Glomerular endothelial cell (primary cell): ENCODE measurements around the gene SLF1. TPM values are rescaled to one million over a fixed set of nuclear protein-coding genes. Genes with fewer than 3 reads are reported as not detected.

ENCODE experiments used
- DNase-seq: peaks from one replicate; pipeline ENCODE4 v3.0.0-alpha.2; 2011; ENCODE audit warnings: low read depth, low spot score; ENCODE audit errors: extremely low read depth
- total RNA-seq: library from RNA; depleted of rRNA; stranded (reverse); fragments of >200 nt; gene quantifications from 2 replicates; pipeline ENCODE4 v1.2.3, GENCODE V29; 2015

Gene SLF1
- total RNA-seq, 1 donor from 2014 or later: 6.4 TPM

GRCh38 chr5:94660506-94660905 is 42.0 kb downstream of the SLF1 start:
- DNase-seq: no peak

DNA sequence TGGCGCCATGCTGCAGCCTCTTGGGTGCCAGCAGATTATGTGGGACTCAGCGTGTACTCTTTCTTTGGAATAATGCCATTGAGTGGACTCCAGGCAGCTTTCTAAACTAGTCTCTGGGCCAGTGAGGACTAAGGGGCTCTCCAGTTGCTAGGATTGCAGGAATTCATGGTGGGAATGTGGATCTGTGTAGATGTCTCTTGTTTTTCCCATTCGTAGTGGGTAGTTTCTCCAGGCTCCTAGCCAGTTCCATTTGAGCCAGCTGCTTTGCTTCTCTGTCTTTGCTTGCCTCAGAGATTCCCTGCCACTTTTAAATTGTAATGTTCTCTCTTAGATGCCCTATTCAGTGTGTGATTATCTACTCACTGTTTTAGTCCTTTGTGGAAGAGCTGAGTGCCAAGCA is 42.6 kb downstream of the SLF1 start:
- DNase-seq: no peak

DNA sequence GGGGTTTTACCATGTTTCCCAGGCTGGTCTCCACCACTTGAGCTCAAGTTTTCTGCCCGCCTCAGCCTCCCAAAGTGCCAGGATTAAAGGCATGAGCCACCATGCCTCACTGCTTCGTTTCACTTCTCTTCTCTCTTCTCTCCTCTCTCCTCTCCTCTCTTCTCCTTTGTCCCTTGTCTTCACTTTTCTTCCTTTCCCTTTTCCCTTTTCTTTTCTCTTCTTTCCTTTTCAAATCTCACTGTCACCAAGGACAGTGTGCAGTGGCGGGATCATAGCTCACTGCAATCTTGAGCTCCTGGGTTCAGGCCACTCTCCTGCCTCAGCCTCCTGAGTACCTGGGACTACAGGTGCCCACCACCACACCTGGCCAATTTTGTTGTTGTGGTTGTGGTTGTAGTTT is 49.5 kb downstream of the SLF1 start:
- no peak for DNase-seq

- no peak for DNase-seq
Measured at GRCh38 chr5:94670726-94671125, 52.3 kb downstream of the SLF1 start.

GRCh38 chr5:94672746-94673145 is 54.3 kb downstream of the SLF1 start:
- DNase-seq: no peak

DNA sequence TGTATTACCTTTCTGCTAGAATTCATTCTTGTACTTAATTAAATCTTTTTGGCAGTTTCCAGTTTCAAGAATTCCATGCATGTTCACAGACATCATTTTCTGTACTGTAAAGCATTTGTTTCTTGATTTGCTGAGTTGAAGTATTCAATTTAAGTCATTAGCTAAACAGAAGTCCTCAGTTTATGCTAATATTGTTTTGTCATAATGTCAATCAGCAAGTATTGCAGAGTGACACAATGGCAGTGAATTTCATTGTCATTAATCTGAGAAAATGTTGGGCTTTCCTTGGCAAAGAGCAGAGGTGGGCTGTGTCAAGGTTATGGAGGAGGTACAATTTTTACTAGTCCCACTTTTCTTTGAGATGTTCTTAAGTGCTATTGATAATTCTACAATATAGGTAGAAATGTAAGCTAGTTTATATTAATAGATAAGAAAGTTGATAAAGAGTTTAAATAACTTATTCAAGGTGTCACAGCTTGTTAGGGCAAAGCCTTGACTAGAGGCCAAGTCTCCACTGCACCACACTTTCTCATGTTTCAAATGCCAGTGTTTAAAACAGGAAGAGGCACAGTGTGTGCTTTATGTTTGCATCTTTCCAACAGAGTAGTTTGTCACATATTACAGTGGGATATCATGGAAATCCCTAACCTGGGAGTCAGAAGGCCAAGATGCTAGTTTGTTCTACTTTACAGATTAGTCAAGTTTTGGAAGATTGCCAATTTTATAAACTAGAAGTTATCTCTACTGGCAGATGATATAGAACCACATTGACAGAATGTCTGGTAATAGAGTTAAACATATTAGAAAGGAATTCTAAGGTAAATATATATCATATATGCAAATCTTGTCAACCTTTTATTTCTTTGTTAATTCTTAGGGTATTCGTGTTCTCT is 56.3 kb downstream of the SLF1 start:
- no peak for DNase-seq

DNA sequence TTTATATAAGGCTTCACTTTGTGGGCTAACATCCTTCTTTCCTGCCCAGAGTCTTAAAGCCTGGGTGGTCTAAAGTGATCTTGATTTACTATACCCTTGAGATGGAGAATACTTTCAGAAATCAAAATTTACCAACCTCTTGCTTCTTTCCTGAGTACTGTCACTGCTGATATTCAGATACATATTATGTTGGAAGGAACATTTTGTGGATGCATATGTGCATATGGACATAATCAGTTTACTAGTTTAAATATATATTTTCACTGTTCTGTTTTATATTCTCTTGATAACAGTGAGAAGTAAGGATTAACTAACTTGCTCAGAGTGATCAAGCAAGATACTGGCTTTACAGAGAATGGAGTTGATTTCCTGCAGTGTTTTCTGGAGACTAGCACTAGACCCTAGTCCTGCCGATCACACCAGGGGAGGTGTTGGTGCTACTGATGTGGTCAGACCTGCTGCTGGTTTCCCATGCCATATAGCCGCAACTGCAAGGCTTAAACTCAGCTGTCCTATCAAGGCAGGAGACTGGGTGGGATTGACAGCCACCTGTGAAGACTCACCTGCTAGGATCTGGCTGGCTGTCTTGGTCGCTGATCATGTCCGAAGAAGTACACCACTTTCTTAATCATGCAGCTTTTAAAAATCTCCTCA is 57.6 kb downstream of the SLF1 start:
- DNase-seq: no peak

DNA sequence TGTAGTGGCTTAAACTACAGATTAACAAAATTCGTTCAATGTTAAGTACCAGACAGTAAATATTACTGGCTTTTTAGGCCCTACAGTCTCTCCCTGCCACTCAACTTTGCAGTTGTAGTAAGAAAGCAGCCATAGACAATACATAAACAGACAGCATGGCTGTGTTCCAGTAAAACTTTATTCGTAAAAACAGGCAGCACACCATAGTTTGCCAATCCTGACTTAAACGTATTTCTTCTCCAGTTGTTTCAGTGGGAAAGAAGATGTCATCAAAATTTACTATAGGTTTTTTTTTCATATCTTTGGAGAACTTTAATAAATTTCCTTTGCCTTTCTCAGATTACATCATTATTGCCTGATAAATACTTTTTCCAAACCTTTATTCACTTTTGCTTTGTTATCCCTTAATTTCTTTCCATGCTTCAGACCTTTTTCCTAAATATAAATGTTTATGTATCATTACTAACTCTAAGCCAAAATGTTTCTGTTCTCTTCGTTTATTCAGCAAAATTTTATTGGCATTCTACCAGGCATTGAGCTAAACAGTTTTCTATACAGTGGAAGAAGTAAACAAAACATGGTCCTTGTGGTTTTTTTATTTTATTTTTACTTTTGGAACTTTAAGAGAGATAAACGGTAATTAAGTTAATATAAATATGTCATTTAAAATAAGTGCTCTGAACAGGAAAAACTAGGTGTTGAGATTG is 64.5 kb downstream of the SLF1 start:
- no peak for DNase-seq

GRCh38 chr5:94689908-94690307 is 71.4 kb downstream of the SLF1 start:
- DNase-seq: no peak

DNA sequence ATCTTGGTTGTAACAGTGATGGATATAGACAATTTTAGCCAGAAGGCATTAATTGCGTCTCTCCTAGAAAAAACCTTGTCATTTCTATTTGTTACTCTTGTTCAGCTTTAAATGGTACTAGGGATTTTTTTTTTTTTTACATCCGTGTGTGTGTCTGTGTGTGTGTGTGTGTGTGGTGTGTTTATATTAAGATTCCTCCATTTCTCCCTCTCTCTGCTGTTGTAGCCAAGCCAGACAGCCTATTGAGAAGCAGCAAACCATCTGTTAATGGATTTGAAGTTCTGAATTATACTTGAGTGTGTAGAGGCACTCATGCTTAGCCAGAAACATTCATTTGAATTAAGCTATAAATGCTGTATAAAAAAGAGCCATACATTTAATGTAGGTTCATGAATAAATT is 72.3 kb downstream of the SLF1 start:
- no peak for DNase-seq

- DNase-seq: no peak
Measured at GRCh38 chr5:94691291-94691690, 72.8 kb downstream of the SLF1 start.

DNA sequence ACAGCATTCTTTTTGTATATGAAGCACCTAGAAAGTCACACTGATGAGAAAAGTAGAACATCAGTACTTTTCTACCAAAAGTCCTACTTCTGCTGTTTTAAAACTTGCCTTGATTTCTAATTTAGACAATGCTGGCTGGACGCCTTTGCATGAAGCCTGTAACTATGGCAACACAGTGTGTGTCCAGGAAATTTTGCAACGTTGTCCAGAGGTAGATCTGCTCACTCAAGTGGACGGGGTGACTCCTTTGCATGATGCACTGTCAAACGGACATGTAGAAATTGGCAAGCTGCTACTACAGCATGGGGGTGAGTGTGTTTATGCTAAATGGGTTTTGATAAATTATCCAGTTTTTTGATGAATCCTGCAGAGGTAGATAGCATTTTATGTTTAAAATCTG is 73.5 kb downstream of the SLF1 start:
- DNase-seq: peak; percentile 37

GRCh38 chr5:94692581-94692980 is 74.1 kb downstream of the SLF1 start:
- no peak for DNase-seq

GRCh38 chr5:94693043-94693822 is 74.8 kb downstream of the SLF1 start:
- DNase-seq: peak; percentile 22

- DNase-seq: no peak
Measured at GRCh38 chr5:94693845-94694370, 75.4 kb downstream of the SLF1 start.

GRCh38 chr5:94694671-94695070 is 76.2 kb downstream of the SLF1 start:
- no peak for DNase-seq

GRCh38 chr5:94698197-94698596 is 79.7 kb downstream of the SLF1 start:
- DNase-seq: no peak

DNA sequence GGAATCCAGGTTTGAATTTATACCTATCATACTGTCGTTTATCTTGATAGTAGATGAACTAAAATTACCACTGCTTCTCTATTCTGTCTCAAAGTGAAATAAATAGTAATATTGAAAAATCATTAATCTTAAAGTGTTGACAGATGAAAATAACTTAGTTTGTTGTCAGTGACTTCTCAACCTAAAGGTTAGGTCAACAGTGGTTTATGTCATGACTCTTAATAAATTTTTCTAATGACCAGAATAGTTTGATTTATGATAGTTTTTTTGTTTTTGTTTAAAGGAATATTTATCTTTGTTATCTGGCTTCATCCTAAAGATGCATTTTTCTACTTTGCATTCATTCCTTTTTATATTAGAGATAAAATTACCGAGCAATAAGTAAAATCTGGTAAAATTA is 81.1 kb downstream of the SLF1 start:
- DNase-seq: no peak

DNA sequence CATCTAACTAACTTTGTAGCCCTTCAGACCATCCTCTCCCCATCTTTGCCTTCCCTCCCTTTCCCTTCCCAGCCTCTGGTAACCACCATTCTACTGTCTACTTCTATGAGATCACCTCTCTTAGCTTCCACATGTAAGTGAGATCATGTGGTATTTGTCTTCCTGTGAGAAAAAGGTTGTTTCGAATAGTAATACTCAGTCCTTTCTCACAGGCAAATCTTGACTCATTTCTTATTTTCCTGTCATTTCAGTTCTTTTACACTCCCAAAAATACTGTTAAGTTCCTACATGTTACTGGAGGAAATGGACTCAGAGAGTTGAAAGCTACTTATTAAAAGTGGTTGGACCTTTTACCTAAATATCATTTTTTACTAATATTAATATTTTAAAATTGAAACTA is 82.1 kb downstream of the SLF1 start:
- no peak for DNase-seq

- no peak for DNase-seq
Measured at GRCh38 chr5:94702729-94703128, 84.3 kb downstream of the SLF1 start.

DNA sequence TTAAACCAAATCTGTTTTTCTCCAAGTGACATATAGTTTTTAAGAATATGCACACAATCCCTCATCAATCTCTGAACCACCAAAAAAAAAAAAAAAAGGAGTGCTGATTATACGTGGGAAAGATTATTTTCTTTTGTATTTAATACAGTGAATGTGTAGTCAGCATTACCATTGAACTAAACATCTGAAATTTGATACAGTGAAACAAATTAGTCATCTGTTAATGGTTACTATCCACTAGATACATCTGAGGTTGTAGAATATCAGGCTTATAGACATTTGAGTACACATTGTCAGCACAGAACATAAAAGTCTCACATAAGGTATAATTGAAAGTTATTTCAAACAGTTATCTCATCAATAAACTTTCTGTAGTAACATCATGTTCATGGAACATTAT is 87.0 kb downstream of the SLF1 start:
- DNase-seq: no peak
